Choroid plexus epithelial cell (primary cell): Measurements from ENCODE around the gene NCAM2.

ENCODE experiments used
- DNase-seq: peaks from one replicate; pipeline ENCODE4 v3.0.0-alpha.2; 2010; ENCODE audit warnings: low read depth
- H3K4me3 ChIP-seq: 2 replicates; pipeline ENCODE4 v1.5.1; 2011; ENCODE audit warnings: low read depth, mild to moderate bottlenecking, control low read depth, low read length, moderate library complexity
- TF ChIP-seq, protein P1 (sequence below): conservative IDR thresholded peaks from 2 replicates; pipeline ENCODE4 v1.5.1; 2011; ENCODE audit warnings: low read depth, mild to moderate bottlenecking, control low read depth, inconsistent platforms, low read length, moderate library complexity

Gene NCAM2

DNA sequence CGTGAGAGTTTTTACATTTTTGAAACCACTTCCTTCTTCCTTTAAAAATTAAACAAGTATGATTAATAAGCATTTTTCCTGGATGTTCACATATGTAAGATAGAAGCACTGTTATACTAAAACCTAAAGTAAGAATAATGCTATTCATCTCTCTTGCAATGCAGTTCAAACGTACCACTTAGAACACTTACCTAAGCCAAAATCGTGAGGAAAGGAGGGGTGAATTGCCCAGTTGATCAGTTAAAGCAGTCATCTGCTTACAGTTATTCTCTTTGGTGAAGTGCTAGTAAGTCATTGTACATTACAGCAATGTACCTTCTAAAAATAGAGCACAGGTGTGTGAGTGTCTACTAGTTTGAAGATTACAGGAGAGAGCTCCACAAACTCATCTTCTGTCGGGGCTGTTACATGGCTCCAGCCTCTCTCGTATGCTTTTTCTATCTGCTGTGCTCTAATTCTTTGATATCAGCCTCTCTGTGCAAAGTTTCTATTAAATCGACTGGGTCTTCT is 3.4 kb downstream of the NCAM2 start:
- TF ChIP-seq, protein P1, sequence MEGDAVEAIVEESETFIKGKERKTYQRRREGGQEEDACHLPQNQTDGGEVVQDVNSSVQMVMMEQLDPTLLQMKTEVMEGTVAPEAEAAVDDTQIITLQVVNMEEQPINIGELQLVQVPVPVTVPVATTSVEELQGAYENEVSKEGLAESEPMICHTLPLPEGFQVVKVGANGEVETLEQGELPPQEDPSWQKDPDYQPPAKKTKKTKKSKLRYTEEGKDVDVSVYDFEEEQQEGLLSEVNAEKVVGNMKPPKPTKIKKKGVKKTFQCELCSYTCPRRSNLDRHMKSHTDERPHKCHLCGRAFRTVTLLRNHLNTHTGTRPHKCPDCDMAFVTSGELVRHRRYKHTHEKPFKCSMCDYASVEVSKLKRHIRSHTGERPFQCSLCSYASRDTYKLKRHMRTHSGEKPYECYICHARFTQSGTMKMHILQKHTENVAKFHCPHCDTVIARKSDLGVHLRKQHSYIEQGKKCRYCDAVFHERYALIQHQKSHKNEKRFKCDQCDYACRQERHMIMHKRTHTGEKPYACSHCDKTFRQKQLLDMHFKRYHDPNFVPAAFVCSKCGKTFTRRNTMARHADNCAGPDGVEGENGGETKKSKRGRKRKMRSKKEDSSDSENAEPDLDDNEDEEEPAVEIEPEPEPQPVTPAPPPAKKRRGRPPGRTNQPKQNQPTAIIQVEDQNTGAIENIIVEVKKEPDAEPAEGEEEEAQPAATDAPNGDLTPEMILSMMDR = no peak
- DNase-seq = no peak
- H3K4me3 ChIP-seq = no peak overlapping the region

DNA sequence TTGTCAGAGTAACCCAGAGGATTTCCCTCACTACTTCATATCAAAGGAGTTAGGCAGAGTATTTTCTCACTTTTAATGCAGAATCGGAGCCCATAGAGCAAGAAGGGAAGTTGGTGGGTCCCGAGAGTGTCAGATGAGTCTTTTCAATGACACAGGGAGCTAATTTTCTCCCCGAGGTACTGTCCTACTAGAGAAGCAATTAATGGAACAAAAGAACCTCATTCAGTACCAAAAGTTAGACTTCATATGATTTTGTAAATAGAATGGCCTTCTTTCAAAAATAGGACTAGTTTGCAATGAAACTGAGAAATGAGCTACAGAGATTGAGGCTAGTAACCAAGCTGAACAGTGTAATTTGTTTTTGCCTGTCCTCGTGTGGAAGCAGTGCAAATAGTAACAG is 3.9 kb downstream of the NCAM2 start:
- TF ChIP-seq, protein P1 = no peak
- no peak for DNase-seq
- no peak overlapping the region for H3K4me3 ChIP-seq

DNA sequence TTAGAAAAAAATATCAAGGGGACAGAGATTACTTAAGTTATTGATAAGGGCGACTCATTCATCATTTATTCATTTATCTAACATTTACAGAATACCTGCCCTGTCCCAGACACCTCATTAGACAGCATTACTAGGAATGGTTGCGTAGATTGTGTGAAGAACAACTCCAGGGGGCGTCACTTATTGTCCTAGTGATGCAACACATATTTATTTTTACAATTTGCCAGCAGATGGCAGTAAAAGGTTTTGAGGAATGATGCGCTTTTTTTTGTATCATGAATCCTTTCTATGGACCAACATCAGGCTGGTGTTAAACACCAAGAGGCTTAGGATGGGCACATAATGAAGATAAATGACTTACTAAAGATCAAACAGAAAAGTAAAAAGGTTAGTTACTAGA is 5.5 kb downstream of the NCAM2 start:
- TF ChIP-seq, protein P1 = peak; percentile 66
- H3K4me3 ChIP-seq = no peak overlapping the region
- DNase-seq = peak; percentile 69

DNA sequence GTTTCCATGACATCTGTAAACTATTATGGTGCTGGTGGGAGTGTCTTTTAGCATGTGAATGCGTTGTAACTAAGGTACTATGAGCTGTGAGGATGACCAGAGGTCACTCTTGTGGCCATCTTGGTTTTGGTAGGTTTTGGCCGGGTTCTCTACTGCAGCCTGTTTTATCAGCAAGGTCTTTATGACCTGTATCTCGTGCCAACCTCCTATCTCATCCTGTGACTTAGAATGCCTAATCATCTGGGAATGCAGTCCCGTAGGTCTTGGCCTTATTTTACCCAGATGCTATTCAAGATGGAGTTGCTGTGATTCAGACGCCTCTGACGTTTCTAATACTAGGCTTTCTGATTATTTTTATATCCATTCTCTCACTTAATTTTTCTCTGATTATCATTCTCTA is 9.4 kb downstream of the NCAM2 start:
- TF ChIP-seq, protein P1 = no peak
- peak; percentile 19 for DNase-seq
- no peak overlapping the region for H3K4me3 ChIP-seq

DNA sequence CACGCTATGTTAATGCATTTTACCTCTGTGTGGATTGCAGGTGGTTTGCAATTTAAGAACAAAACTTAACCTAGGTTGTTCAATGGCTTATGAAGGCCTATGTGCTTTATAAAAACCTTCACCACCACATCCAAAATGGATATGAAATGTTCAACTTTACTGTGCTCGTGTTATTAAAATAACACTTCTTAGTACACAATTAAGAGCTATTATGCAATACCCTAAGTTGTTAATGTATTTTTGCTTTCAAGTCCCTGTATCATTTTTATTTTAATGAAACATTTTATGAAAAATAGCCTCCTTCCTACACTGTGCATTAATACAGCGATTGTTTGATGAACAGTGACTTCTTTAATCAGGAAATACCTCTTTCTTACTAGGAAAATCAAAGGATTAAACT is 12.0 kb downstream of the NCAM2 start:
- TF ChIP-seq, protein P1 = no peak
- no peak overlapping the region for H3K4me3 ChIP-seq

DNA sequence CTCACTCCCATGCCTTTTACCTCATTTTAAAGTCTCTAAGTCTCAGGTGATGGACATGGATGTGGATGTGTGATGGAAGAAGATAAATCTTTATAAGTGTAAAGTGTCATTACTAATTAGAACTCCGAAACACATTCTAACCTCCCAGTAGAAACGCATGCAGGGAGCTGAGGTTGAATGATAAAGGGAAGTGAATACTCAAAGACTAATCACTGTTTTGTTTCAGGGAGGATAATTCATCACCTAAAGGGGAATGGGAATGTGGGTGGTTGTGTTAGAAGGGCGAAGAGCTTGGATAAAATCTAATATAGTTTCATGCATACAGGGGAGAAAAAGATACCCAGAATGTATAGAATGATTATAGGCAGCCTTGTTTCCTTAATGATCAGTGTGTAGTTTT is 12.5 kb downstream of the NCAM2 start:
- TF ChIP-seq, protein P1 = no peak
- DNase-seq = no peak
- no peak overlapping the region for H3K4me3 ChIP-seq

More for the DNA sequence above, 12.0 kb downstream of the NCAM2 start:
- no peak for DNase-seq

DNA sequence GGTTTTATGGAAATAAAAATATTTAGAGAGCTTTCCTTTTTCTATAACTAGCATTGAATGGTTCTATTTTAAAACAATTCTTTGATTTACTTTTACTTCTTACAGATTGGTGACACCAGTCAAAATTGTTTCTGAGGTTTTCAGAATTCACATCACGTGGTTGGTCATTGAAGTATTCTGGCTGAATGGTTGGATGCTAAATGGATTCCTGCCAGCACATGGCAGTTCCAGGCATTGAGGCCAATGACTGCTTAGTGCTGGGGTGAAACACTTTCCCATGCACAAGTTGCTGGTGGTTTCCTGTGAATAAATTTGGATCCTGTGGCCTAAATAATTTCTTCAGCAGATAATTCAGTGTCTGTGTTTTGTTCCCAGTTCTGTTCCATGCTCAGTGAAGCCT is 20.6 kb downstream of the NCAM2 start:
- TF ChIP-seq, protein P1 = no peak
- no peak for DNase-seq
- no peak overlapping the region for H3K4me3 ChIP-seq
